Ectodermal cell (in vitro differentiated cells): ENCODE data around the gene CDC73.

Experiments
- H3K27ac ChIP-seq: 2 replicates; pipeline ENCODE4 v1.7.0; 2013; ENCODE audit warnings: mild to moderate bottlenecking, low read depth, low read length; ENCODE audit not compliant: insufficient read depth, poor library complexity, severe bottlenecking
- H3K27me3 ChIP-seq: 2 replicates; pipeline ENCODE4 v1.7.0; 2013; ENCODE audit warnings: mild to moderate bottlenecking, low read length; ENCODE audit not compliant: insufficient read depth, control insufficient read depth, poor library complexity, severe bottlenecking
- H3K36me3 ChIP-seq: one replicate; pipeline ENCODE4 v1.7.0; 2013; ENCODE audit warnings: low read length; ENCODE audit not compliant: control insufficient read depth, insufficient read depth
- H3K4me1 ChIP-seq: one replicate; pipeline ENCODE4 v1.7.0; 2013; ENCODE audit warnings: low read length; ENCODE audit not compliant: control insufficient read depth, insufficient read depth
- H3K4me3 ChIP-seq: 2 replicates; pipeline ENCODE4 v1.7.0; 2013; ENCODE audit warnings: low read depth, low read length, control low read depth; ENCODE audit not compliant: insufficient read depth
- H3K9me3 ChIP-seq: 2 replicates; pipeline ENCODE4 v1.7.0; 2013; ENCODE audit warnings: mild to moderate bottlenecking, low read length, moderate library complexity; ENCODE audit not compliant: control insufficient read depth
- WGBS, 2 experiments: methylation state at CpG; one replicate each; pipeline ENCODE4 v1.1.7; 2013; ENCODE audit warnings: missing lambda C conversion rate in 2 of 2; 5-methylcytosine and 5-hydroxymethylcytosine counted together

Gene CDC73

DNA sequence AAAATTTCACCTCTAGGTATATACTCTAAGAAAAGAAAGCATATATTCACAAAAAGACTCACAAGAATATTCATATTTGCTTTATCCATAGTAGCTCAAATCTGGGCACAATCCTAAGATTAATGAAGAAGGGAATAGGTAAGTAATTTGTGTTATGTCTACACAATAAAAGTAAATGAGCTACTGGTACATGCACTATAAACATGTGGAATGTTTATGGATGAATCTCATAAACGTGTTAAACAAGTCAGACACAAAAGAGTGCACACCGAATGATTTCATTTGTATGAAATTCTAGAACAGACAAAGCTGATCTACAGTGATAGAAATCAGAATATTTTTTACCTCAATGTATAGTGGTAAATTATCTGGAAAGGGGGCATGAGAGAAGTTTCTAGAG lies 179.9 kb downstream of the CDC73 start:
- WGBS, 2 experiments: 92 to 100% methylated on average over 2 of the region's 2 CpGs
- H3K27ac ChIP-seq: no peak overlapping the region

DNA sequence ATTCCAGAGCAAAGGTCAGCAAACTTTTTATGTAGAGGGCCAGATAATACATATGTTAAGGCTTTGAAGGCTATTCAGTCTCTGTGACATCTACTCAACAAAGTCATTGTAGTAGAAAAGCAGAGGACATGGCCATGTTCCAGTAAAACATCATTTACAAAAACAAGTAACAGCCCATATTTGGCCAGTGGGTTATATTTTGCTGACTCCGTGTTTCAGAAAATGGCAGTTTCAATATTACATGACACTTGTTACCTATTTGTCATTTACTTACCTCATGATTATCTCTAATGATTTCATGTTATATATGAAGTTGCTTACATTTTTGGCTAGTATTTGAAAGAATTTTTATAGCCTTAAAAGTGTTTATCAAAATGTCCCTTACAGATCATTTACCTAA lies 182.0 kb downstream of the CDC73 start:
- 100% methylated on average over 1 of the region's 1 CpG for WGBS, 2 experiments
- Histone ChIP-seq H3K9me3 (no peaks in the 10 kb centered on the region), H3K27ac (no peak overlapping the region), H3K36me3 (no peaks in the 10 kb centered on the region), H3K4me3 (no peak overlapping the region), H3K27me3 (no peaks in the 10 kb centered on the region), H3K4me1 (no peaks in the 10 kb centered on the region)

More for the DNA sequence above, 179.9 kb downstream of the CDC73 start:
- Histone ChIP-seq H3K36me3 (no peaks in the 10 kb centered on the region), H3K27me3 (no peaks in the 10 kb centered on the region), H3K4me3 (no peak overlapping the region), H3K9me3 (no peaks in the 10 kb centered on the region), H3K4me1 (no peaks in the 10 kb centered on the region)
